Activated T-cell treated with anti-CD3 and anti-CD28 coated beads for 48 hours (primary cell): ENCODE results near the gene PDPK1.
A peak's percentile ranks its signal among the peaks of the same experiment; 100 is the strongest.
"Not testable (repeated sequence)": the region's sequence is repeated elsewhere in the genome, so short reads cannot be mapped to it uniquely, and the experiment has no call there.

Experiments
- DNase-seq: peaks from one replicate; pipeline ENCODE4 v3.0.0-alpha.2; 2020; ENCODE audit warnings: low read depth

Gene PDPK1

GRCh38 chr16:2587891-2588565, 50.2 kb downstream of the PDPK1 start:
- DNase-seq, result no peak

GRCh38 chr16:2591476-2592240, 53.8 kb downstream of the PDPK1 start:
- DNase-seq, result no peak

- DNase-seq, result no peak
Measured at GRCh38 chr16:2592786-2593185, 55.0 kb downstream of the PDPK1 start.

GRCh38 chr16:2595393-2596205, 57.8 kb downstream of the PDPK1 start:
- no peak for DNase-seq

GRCh38 chr16:2596747-2597559, 59.1 kb downstream of the PDPK1 start:
- DNase-seq, result no peak

GRCh38 chr16:2597560-2597902, 59.7 kb downstream of the PDPK1 start:
- DNase-seq, result no peak

GRCh38 chr16:2598133-2598641, 60.4 kb downstream of the PDPK1 start:
- no peak for DNase-seq

GRCh38 chr16:2598723-2599122, 60.9 kb downstream of the PDPK1 start:
- DNase-seq, result no peak

GRCh38 chr16:2599165-2599564, 61.3 kb downstream of the PDPK1 start:
- DNase-seq, result not testable (repeated sequence)

- not testable (repeated sequence) for DNase-seq
Measured at GRCh38 chr16:2599785-2600184, 62.0 kb downstream of the PDPK1 start.

GRCh38 chr16:2601301-2602025, 63.6 kb downstream of the PDPK1 start:
- DNase-seq, result not testable (repeated sequence)

- DNase-seq, result not testable (repeated sequence)
Measured at GRCh38 chr16:2602175-2602574, 64.4 kb downstream of the PDPK1 start.

- DNase-seq, result peak; percentile 87
Measured at GRCh38 chr16:2603165-2604015, 65.6 kb downstream of the PDPK1 start.

- not testable (repeated sequence) for DNase-seq
Measured at GRCh38 chr16:2604016-2604369, 66.2 kb downstream of the PDPK1 start.

GRCh38 chr16:2606820-2607219, 69.0 kb downstream of the PDPK1 start:
- not testable (repeated sequence) for DNase-seq

- not testable (repeated sequence) for DNase-seq
Measured at GRCh38 chr16:2609345-2609744, 71.5 kb downstream of the PDPK1 start.

- no peak for DNase-seq
Measured at GRCh38 chr16:2609827-2610470, 72.1 kb downstream of the PDPK1 start.

- no peak for DNase-seq
Measured at GRCh38 chr16:2610781-2611498, 73.1 kb downstream of the PDPK1 start.

- no peak for DNase-seq
Measured at GRCh38 chr16:2611499-2611862, 73.7 kb downstream of the PDPK1 start.
